Measurements from ENCODE around the gene KLHDC3.

KLHDC3 gene

GRCh38 chr6:43013843-43014433 is at the start of gene KLHDC3, which contains the start of gene MEA1:
TSS of gene KLHDC3 (plus strand) at chr6:43014249. CDS start at chr6:43017193, 2,944 bp downstream.
TSS of gene MEA1 (minus strand) at chr6:43013946. CDS start at chr6:43013813, 133 bp downstream.
- peak; percentile 99 for FAIRE-seq

GRCh38 chr6:42966571-42966970 is 47.5 kb upstream of the KLHDC3 start:
- DNase-seq (ENCODE audit: extremely low spot score, insufficient read length, low read depth) (no peak), FAIRE-seq (no peak)

More at GRCh38 chr6:43013843-43014433, at the start of gene KLHDC3, which contains the start of gene MEA1:
- peak; percentile 99 for DNase-seq (ENCODE audit: extremely low spot score, insufficient read length, low read depth)

- DNase-seq (ENCODE audit: extremely low spot score, insufficient read length, low read depth), result no peak
- FAIRE-seq, result no peak
Measured at GRCh38 chr6:42967228-42967627, 46.8 kb upstream of the KLHDC3 start.

- no peak for DNase-seq (ENCODE audit: extremely low spot score, insufficient read length, low read depth)
- no peak for FAIRE-seq
Measured at GRCh38 chr6:42968126-42968701, 45.8 kb upstream of the KLHDC3 start.

GRCh38 chr6:42968783-42969182 is 45.3 kb upstream of the KLHDC3 start:
- DNase-seq (ENCODE audit: extremely low spot score, insufficient read length, low read depth) (no peak), FAIRE-seq (no peak)

- DNase-seq (ENCODE audit: extremely low spot score, insufficient read length, low read depth) (no peak), FAIRE-seq (no peak)
Measured at GRCh38 chr6:42969431-42969830, 44.6 kb upstream of the KLHDC3 start.

GRCh38 chr6:42969934-42970333 is 44.1 kb upstream of the KLHDC3 start:
- FAIRE-seq (no peak), DNase-seq (ENCODE audit: extremely low spot score, insufficient read length, low read depth) (no peak)

- FAIRE-seq (no peak), DNase-seq (ENCODE audit: extremely low spot score, insufficient read length, low read depth) (no peak)
Measured at GRCh38 chr6:42970871-42971612, 43.0 kb upstream of the KLHDC3 start.

- no peak for FAIRE-seq
- no peak for DNase-seq (ENCODE audit: extremely low spot score, insufficient read length, low read depth)
Measured at GRCh38 chr6:42971746-42972327, 42.2 kb upstream of the KLHDC3 start.

GRCh38 chr6:42973926-42974325 is 40.1 kb upstream of the KLHDC3 start:
- FAIRE-seq (no peak), DNase-seq (ENCODE audit: extremely low spot score, insufficient read length, low read depth) (no peak)

GRCh38 chr6:42974919-42975505 is 39.0 kb upstream of the KLHDC3 start:
- DNase-seq (ENCODE audit: extremely low spot score, insufficient read length, low read depth) (no peak), FAIRE-seq (no peak)

GRCh38 chr6:42978487-42978838 is 35.6 kb upstream of the KLHDC3 start:
- no peak for DNase-seq (ENCODE audit: extremely low spot score, insufficient read length, low read depth)
- FAIRE-seq, result no peak

GRCh38 chr6:42978839-42979522 is 35.1 kb upstream of the KLHDC3 start, which contains the start of gene PEX6:
TSS of gene PEX6 (minus strand) at chr6:42979181. CDS start at chr6:42979150, 31 bp downstream.
- peak; percentile 86 for DNase-seq (ENCODE audit: extremely low spot score, insufficient read length, low read depth)
- FAIRE-seq, result peak; percentile 95

- no peak for FAIRE-seq
- DNase-seq (ENCODE audit: extremely low spot score, insufficient read length, low read depth), result no peak
Measured at GRCh38 chr6:42979523-42980177, 34.4 kb upstream of the KLHDC3 start.

GRCh38 chr6:42981836-42982235 is 32.2 kb upstream of the KLHDC3 start:
- DNase-seq (ENCODE audit: extremely low spot score, insufficient read length, low read depth), result no peak
- FAIRE-seq, result no peak

GRCh38 chr6:42984001-42984923 is 29.8 kb upstream of the KLHDC3 start, which contains the start of gene PPP2R5D:
TSS of gene PPP2R5D (plus strand) at chr6:42984570. CDS start at chr6:42984678, 108 bp downstream.
- FAIRE-seq, result peak; percentile 98

GRCh38 chr6:42984924-42985475 is 29.0 kb upstream of the KLHDC3 start:
- FAIRE-seq, result no peak
- no peak for DNase-seq (ENCODE audit: extremely low spot score, insufficient read length, low read depth)

More at GRCh38 chr6:42984001-42984923, 29.8 kb upstream of the KLHDC3 start, which contains the start of gene PPP2R5D:
- peak; percentile 94 for DNase-seq (ENCODE audit: extremely low spot score, insufficient read length, low read depth)
